HG03097 (cell line): Measurements from ENCODE around the gene CCDC174.
"Not testable (repeated sequence)": the region's sequence is repeated elsewhere in the genome, so short reads cannot be mapped to it uniquely, and the experiment has no call there.

ENCODE experiments used
- ATAC-seq: cut with Tn5 transposase; IDR thresholded peaks from one replicate; pipeline ENCODE4 v1.9.1; 2021; ENCODE audit not compliant: unreplicated experiment, low FRiP score

CCDC174 gene

DNA sequence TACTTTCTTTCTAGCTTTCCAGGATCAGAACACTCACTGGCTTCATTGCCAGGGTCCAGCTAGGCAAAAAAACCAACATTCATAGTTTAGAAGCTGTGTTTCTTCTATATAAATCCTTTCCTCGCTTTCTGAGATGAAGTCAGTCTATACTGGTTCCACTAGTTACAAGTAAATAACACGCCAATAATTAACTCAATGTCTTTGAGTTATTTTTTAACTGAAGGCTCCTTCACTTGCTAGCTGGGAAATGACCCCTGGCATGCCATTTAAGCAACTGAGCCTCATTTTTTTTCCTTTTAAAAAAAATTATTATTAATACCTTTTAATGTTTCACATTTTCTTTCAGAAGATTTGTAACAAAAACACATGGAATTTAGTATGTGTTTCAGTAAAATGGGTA, 2.1 kb upstream of the CCDC174 start:
- ATAC-seq: no peak

DNA sequence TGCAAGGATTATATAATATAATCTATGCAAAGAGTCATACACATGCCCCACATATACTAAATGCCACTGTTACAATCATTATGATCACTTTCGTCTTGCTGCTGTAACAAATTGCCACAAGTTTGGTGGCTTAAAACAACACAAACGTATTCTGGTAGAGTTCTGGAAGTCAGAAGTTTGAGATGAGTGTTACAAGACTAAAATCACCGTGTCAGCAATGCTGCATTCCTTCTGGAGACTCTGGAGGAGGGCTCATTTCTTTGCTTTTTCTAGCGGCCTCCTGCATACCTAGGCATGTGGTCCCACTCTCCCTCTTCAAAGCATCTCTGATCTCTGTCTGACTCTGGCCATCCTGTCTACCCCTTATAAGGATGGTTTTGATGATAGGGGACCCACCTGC, 1.4 kb upstream of the CCDC174 start:
- no peak for ATAC-seq

DNA sequence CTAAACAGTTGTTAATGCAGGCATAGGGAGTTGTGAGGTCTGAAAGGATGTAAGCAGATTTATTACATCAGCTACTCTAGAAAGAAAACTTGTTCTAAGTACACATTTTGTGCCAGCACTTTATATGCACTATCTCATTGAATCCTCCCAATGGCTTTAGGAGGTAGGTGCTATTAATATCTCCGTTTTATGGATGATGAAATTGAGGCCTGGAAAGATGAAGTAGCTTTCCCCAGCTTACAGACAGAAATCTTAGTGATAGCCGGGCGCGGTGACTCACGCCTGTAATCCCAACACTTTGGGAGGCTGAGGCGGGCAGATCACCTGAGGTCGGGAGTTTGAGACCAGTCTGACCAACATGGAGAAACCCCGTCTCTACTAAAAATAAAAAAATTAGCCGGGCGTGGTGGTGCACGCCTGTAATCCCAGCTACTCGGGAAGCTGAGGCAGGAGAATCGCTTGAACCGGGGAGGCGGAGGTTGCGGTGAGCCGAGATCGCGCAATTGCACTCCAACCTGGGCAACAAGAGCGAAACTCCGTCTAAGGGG, 872 bp downstream of the CCDC174 start:
- not testable (repeated sequence) for ATAC-seq

DNA sequence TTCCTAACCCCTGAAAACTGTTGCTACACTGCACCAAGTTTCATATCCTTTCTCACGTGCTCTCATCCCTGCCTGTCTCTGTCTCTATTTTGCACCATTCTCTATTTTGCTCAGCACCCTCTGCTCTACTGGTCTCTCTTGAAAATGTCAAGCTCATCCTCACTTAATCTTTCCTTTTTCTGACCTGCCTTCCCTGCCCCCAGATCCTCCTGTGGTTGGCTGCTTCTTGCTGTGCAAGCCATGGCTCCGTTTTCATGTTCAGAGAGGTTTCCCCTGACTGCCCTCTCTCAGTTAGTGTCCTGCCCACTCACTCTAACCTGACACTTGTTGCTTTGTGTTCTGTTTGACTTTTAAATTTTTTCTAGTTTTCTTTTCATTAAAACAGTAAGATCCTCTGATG, 6.0 kb downstream of the CCDC174 start:
- no peak for ATAC-seq

DNA sequence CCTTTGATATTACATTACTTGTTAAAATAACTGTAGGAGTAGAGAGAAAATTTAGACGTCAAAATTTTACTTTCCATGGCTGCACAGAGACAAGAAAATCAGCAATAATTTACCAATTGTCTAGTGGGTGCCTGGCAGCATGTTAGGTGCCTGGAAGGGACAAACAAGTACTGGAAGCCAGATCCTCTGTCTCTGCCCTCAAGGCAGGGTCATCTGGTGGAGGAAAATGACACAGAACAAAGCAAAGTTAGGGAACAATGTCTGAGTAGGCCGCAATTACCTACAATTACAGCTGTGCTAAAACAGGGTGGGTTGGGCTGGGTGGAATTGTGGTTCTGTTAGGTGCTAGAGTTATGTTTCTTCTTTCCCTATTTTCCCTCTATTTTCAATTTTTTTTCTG, 7.4 kb downstream of the CCDC174 start:
- no peak for ATAC-seq

DNA sequence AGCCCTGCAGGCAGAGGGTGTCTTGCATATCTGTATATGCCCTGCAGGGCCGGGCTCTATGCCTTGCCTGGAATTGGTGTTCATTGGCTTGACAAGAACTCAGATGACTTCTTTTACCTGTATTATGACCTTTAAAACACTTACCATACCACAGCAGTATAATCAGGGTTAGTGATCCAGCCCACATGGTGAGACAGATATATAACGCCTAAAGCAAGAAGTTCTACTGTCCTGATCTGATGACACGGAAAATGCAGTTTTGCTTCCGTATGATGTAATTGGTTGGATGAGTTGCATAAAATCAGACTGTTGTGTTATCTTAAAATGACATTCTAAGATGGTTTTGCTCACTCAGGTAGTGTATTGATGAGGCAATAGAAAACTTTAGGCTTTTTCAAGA, 9.4 kb downstream of the CCDC174 start:
- no peak for ATAC-seq

DNA sequence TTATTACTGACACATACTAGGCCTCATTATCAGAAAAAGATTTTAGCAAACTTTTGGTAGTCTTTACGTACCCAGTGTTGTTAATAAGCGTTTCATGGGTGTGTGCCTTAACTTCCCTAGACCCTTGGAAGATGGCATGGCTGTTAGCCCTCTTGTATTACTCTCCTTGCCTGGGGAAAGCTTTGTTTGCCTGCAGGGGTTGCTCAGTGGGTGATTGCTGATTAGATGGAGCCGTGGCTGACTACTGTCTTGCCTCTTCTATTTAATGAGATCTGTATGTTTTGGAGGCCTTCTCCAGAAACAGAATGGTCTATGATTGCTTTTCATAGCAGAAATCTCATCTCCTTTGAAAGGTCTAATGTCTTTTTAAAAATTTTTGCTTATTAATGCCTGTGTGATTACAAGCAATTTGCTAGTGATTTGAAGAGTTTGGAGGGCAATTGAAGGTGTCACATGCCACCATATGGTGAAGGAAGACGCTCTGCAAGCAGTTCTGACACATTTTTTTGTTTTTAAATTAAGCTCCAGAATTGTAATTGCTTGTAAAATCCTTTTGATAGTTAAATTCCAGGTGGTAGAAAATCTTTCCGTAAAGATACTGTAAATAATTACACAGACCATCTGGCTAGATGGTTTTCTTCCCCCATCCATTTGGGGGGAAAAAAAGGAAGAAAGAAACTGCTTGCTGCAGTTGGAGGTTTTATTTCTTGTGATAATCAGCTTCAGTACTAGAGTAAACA, 12.0 kb downstream of the CCDC174 start:
- no peak for ATAC-seq

DNA sequence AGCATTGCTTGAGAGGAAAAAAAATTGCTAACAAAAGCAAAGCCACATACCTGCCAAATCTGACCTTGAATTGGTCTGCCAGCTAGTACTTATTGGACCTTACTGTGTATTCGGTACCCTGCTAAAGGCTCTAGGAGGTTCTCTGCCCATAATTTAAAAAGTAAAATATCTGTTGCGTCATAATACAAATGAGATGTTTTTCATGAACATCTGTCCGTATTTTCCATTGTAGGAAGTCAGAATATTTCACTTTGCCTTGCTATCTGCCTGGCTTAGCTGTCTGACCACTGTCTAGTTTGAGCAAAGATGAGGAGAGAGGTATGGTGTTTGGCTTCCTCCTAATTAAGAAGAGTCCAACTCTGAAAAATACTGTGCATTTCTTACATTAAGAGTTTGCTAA, 12.6 kb downstream of the CCDC174 start:
- ATAC-seq: no peak

DNA sequence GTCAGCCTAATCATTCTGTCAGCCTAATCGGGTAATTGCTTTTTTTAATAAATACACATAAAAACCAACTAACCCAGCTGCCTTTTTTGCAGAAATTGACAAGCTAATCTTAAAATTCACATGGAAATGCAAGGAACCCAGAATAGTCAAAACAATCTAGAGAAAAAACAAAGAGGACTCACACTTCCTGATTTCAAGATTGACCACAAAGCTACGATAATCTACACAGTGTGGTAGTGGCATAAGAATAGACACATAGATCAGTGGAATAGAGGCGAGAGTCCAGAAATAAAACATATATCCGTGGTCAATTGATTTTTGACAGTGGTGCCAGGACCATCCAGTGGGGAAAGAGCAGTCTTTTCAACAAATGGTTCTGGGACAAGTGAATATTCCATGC, 21.0 kb downstream of the CCDC174 start:
- no peak for ATAC-seq

DNA sequence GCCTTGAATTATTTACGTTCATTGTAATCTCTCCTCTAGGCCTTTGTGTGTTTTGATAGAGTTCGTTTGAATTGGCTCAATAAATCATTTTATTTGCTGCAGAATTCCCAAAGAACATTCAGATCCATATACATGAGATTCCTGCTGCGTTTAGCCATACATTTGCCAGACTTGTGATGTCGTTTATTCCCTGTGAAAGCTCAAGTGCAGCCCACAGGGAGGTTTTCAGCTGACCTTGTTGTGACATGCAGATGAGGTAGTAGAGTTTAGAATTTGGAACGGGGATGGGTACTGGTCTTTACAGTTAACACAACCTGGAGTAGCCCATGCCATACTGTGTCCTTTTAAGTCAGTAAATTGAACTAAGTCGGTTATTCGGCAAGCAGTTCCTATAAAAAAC, 23.3 kb downstream of the CCDC174 start, which contains the start of gene C3orf20:
TSS of gene C3orf20 (plus strand) at position 301 of the 400 bp plus-strand sequence. CDS start 7,573 bp downstream, outside the sequence.
- ATAC-seq: no peak

DNA sequence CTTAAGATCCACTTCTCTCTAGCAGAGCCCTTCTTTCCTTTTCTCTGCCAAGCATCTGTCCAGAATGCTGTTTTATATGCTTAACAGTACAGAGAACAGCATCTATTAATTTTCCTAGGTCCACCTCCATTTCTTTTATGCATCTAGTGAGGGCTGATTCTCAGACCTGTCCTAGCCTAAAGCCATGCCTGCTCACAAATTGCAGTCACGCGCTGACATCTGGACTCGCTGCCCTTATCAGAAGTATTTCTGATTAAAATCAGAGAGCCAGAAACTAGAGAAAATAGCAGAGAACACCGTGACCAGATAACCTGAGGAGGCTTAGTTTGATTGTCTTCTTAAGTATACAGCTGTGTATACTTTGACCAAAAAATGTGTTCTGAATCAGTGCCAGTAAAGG, 25.3 kb downstream of the CCDC174 start:
- no peak for ATAC-seq

DNA sequence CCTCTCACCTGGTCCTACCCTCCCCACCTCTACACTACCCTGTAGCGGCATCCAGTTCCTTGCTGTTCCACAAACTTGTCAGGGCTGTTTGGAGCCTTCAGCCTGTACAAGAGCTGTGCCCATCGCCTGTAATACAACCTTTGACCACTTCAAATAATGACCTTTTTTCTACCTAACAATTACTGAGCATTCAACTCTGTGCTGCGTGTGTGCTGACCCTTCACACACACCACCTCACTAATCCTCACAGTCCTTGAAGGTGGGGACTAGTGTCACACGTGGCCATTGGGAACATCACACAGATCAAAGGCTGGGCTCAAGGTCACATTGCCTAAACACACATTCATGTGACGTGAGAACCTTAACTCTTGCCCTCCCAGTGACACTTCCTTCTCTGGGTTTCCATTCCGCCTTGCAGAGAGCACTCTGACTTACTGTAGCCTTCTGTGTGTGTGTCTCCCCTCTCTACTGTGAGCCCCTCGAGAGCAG, 26.5 kb downstream of the CCDC174 start:
- no peak for ATAC-seq

DNA sequence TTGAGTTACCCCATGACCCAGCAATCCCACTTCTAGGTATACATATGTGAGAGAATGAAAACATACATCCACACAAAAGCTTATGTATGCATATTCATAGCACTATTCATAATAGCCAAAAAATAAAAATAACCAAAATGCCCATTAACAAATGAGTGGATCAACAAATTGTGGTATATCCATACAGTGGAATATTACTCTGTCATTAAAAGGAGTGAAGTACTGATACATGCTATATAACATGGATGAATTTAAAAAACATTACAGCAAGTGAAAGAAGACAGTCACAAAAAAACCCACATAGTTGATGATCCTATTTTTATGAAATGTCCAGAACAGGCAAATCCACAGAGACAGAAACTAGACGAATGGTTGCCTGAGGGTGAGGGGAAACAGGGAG, 28.6 kb downstream of the CCDC174 start:
- ATAC-seq: no peak

DNA sequence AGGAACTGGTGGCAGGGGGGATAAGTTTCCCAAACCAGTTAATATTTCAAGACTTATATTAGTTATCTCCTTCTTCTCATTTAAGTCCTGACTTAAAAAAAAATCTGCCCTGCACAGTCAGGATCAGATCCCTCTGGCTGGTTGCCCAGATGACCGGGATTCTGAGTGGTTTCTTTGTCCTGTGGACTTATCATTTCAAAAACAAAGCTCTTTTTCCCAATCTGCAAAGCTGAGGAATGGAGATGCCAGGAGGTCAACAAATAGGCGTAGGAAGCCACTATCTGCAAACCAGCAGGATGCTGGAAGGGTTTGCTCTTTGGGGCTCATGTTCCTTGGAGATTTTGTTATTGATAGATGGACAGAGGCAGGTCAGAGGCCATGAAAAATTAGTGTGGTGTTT, 29.2 kb downstream of the CCDC174 start:
- ATAC-seq: no peak

DNA sequence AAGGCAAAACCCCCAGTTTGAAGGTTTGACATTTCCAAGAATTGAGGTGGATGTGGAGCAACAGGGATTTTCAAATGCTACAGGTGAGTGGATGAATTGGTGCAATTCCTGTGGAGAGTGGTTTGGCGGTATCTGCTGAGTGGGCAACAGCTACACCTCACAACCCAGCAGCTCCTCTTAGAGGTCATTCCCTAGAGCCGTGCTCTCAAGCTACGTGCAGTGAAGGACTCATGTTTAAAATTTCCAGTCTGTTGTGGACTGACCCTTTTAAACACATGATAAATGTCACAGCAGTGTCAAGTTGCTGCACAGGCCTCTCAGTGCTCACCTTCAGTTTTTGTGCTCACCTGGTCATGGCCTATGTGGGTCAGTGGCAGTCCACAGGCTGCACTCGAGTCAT, 32.9 kb downstream of the CCDC174 start:
- no peak for ATAC-seq

DNA sequence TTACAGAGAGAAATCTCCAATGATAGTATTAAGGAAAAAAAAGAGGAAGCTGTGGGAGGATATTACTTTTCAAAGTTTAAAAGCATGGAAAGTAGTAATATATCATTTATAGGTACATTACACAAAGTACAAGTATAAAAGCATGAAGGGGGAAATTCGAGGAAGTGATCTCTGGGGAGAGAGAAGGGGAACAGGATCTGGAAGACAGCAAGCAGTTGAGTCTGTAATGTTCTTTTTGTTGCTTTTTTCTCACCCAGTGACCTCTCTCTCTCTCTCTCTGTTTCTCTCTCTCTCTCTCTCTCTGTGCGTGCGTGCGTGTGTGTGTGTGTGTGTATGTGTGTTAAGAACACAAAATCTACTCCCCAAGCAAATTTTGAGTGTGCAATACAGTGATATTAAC, 33.6 kb downstream of the CCDC174 start:
- no peak for ATAC-seq

DNA sequence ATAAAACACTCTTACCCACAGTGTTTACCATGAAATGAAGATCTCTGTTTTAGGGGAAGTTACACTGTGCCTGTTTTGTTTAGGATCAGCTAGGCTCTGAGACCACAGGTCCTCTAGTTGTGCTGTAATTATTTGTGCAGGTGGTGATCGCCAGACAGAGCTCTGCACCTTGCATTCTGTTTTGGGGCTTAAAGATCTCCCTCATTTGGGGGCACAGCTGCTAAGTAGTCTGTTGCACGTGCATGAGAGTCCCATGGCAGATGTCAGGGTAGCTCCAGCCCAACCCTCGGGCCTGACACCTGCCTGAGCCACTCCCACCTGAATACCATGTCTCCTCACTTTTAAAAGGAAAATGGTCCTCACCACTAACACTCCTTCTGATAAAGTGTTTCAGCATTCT, 35.8 kb downstream of the CCDC174 start:
- ATAC-seq: no peak

DNA sequence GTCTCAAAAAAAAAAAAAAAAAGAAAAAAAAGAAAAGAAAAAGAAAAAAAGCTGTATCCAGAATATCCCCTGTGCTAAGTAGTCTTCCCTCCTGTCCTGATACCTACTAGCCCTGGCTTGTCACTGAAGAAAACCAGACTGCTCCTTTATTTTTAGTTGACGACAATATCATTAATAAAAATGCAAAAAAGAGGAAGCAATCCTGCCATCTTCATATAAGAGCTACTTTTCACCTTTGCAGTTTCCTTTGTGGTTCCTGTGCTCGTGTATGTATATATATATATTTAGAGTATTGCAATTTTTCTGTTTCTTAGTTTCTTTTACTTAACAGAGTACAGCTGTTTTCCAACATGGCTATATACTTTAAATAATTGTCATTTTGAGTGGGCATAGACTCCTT, 37.0 kb downstream of the CCDC174 start:
- no peak for ATAC-seq

DNA sequence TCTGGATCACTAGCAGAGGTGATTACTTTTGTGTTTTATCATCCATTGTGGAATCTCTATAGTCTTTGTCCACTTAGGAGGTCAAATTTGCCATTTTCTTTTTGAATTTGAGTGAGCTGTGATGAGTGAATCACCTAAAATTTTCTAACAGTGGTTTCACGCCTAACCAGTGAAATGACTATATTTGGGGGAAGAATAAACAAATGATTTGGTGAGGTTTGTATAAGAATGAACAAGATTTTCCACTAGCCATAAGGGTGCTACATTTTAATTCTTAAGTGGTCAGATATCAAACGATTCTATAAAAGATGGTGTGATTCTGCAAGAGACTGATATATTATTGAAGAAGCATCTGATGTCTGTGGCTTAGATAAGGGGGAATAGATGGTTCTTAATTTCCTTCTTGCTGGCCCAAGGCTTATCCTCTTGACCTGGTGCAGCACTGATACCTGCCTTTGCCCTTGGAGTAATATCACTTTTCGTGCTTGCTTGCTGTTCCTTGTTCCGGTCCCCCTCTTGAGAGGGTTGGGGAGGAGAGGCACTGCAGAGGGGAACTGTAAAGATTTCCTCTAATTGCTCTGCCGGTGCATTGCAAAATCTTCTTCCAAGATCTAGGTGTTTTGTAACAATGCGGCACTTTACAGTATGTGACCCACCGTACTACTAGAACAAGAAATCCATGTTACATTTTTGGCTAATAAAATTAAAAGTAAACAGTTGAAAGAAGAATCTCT, 37.9 kb downstream of the CCDC174 start:
- no peak for ATAC-seq

DNA sequence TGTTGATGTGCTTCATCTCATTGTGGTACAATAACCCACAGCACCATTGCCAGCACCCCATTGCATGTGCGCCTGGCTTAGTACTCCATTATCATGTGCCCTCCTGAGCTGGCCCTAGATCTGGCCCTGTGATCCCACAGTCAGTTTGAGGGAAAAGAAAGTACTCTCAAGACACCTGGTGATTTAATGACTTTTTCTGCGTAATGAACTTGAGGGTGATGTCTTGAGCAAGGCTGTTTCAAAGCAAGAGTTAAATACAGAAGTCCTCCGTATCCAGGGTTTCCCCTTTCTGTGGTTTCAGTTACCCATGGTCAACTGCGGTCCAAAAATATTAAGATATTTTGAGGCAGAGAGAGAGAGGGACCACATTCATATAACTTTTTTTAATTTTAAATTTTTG, 39.7 kb downstream of the CCDC174 start:
- no peak for ATAC-seq

DNA sequence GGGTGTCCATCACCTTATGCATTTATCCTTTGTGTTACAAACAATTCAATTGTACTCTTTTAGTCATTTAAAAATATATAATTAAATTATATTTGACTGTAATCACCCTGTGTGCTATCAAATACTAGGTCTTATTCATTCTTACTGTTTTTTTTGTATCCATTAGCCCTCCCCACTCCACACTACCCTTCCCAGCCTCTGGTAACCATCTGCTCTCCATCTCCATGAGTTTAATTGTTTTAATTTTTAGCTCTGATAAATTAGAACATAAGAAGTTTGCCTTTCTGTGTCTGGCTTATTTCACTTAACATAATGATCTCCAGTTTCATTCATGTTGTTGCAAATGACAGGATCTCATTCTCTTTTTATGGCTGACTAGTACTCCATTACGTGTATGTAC, 40.2 kb downstream of the CCDC174 start:
- no peak for ATAC-seq
